Body of pancreas (tissue), 4 donors: ENCODE results near the gene TMEM256. TPM values are rescaled to one million over a fixed set of nuclear protein-coding genes. Genes with fewer than 3 reads are reported as not detected.

Experiments
- ATAC-seq: fragments of 150-250 bp; one replicate; pipeline ENCODE4 v1.9.1; 2016
- DNase-seq, 4 donors: peaks; one replicate each; pipeline ENCODE4 v3.0.0-alpha.2; 2019
- H3K27ac ChIP-seq, 4 donors: fragments of 200-600 bp; sonication (generic); 1 replicate in 3 of 4; 2 replicates in 1 of 4; pipeline versions ENCODE4 v1.5.1 to v1.6.1; 2016 to 2019; ENCODE audit warnings: mild to moderate bottlenecking in 1 of 4, mixed read lengths in 1 of 4, moderate library complexity in 1 of 4
- H3K27me3 ChIP-seq, 2 donors: fragments of 200-600 bp; sonication (generic); one replicate each; pipeline ENCODE4 v1.6.0; 2016; ENCODE audit warnings: mild to moderate bottlenecking in 1 of 2
- H3K36me3 ChIP-seq, 2 donors: fragments of 200-600 bp; sonication (generic); replicated peaks in 1 of 2; 2 replicates each; pipeline ENCODE4 v1.5.1; 2016; ENCODE audit warnings: low read depth in 2 of 2; ENCODE audit not compliant: insufficient read depth in 1 of 2
- H3K4me1 ChIP-seq: fragments of 200-600 bp; sonication (generic); one replicate; pipeline ENCODE4 v1.6.0; 2016
- H3K4me3 ChIP-seq, 2 donors: fragments of 200-600 bp; sonication (generic); 1 replicate in 1 of 2; 2 replicates in 1 of 2; pipeline ENCODE4 v1.5.1; 2016 to 2019
- H3K9me3 ChIP-seq, 3 donors: fragments of 200-600 bp; sonication (generic); 1 replicate in 2 of 3; 2 replicates in 1 of 3; pipeline ENCODE4 v1.5.1; 2016
- CTCF ChIP-seq, 7 experiments: fragments of 450-650 bp in 4 of 7; fragments of 200-600 bp in 3 of 7; sonication (generic) in 3 of 7; IDR thresholded peaks; one replicate each; pipeline ENCODE4 v1.5.1; 2016 to 2019; ENCODE audit warnings: antibody characterized with exemption in 7 of 7
- POLR2A ChIP-seq, 3 donors: fragments of 450-650 bp; IDR thresholded peaks; one replicate each; pipeline ENCODE4 v1.6.1; 2016; ENCODE audit warnings: antibody characterized with exemption in 3 of 3, mild to moderate bottlenecking in 2 of 3
- WGBS, 2 donors: methylation state at CpG; one replicate each; pipeline ENCODE4 v1.1.5; 2017; 5-methylcytosine and 5-hydroxymethylcytosine counted together
- intact Hi-C: fragments of 100-400 bp; cut with DNase I; formaldehyde crosslinking; loops from one replicate; pipeline ENCODE4 v1.15.1; 2023
- total RNA-seq, 2 donors: library from RNA; depleted of rRNA; stranded (reverse); fragments of >200 nt; gene quantifications; one replicate each; pipeline ENCODE4 v1.1.0, GENCODE V29; 2016

TMEM256 gene
- total RNA-seq, 2 donors from 2014 or later, result 14.5 to 21.8 TPM

GRCh38 chr17:7407485-7408251 lies 3.8 kb upstream of the TMEM256 start, which contains the start of gene NLGN2:
Gene NLGN2, plus strand, starts transcription at chr17:7407845. Its CDS starts 411 bp downstream, at chr17:7408256.
- intact Hi-C loops, result no loop called here
- peaks cover 22% of the 10 kb centered on the region for H3K4me1 ChIP-seq
- no peaks in the 10 kb centered on the region for H3K36me3 ChIP-seq
- no peak within 1 kb of the TSS for H3K27ac ChIP-seq
- 47 to 63% methylated on average over 8 of the region's 12 CpGs for WGBS, 2 donors
- DNase-seq (no peak), ATAC-seq (no peak)
- H3K9me3 ChIP-seq, result no peaks in the 10 kb centered on the region
- TF ChIP-seq CTCF (IDR thresholded peaks at IDR 0.05), result no peak
- no peak for TF ChIP-seq POLR2A (IDR thresholded peaks at IDR 0.05)
- no peak within 1 kb of the TSS for H3K4me3 ChIP-seq
- no peaks in the 10 kb centered on the region for H3K27me3 ChIP-seq

- no peak for DNase-seq
Observed at GRCh38 chr17:7407082-7407481, 3.2 kb upstream of the TMEM256 start.

GRCh38 chr17:7406235-7406825 lies 2.4 kb upstream of the TMEM256 start:
- H3K27ac ChIP-seq, result no peak overlapping the region
- no peaks in the 10 kb centered on the region for H3K27me3 ChIP-seq
- no peaks in the 10 kb centered on the region for H3K9me3 ChIP-seq
- ATAC-seq (no peak), DNase-seq (no peak)
- intact Hi-C loops, result no loop called here
- no peak for TF ChIP-seq POLR2A (IDR thresholded peaks at IDR 0.05)
- no peak for TF ChIP-seq CTCF (IDR thresholded peaks at IDR 0.05)
- peaks cover 32% of the 10 kb centered on the region for H3K4me1 ChIP-seq
- H3K36me3 ChIP-seq, result no peaks in the 10 kb centered on the region
- no peak overlapping the region for H3K4me3 ChIP-seq
- 47 to 56% methylated on average over 8 to 12 of the region's 12 CpGs for WGBS, 2 donors

More at GRCh38 chr17:7407082-7407481, 3.2 kb upstream of the TMEM256 start:
- Histone ChIP-seq H3K9me3 (no peaks in the 10 kb centered on the region), H3K4me1 (peaks cover 27% of the 10 kb centered on the region), H3K27ac (no peak overlapping the region), H3K4me3 (no peak overlapping the region), H3K27me3 (no peaks in the 10 kb centered on the region), H3K36me3 (no peaks in the 10 kb centered on the region)
- no peak for ATAC-seq
- TF ChIP-seq POLR2A (IDR thresholded peaks at IDR 0.05) (no peak), CTCF (IDR thresholded peaks at IDR 0.05) (no peak)
- intact Hi-C loops, result no loop called here
- 81 to 85% methylated on average over 13 of the region's 13 CpGs for WGBS, 2 donors

GRCh38 chr17:7405350-7406234 lies 1.7 kb upstream of the TMEM256 start:
- Histone ChIP-seq H3K4me3 (peak overlapping the region in 1 of 2 donors; percentile 39), H3K9me3 (no peaks in the 10 kb centered on the region), H3K36me3 (no peaks in the 10 kb centered on the region), H3K4me1 (peaks cover 32% of the 10 kb centered on the region), H3K27me3 (no peaks in the 10 kb centered on the region), H3K27ac (peak overlapping the region in 3 of 4 donors; percentile 86 to 96 (median 95))
- peak in 1 of 4 donors; percentile 24 for DNase-seq
- ATAC-seq, result no peak
- TF ChIP-seq CTCF (IDR thresholded peaks at IDR 0.05) (no peak), POLR2A (IDR thresholded peaks at IDR 0.05) (no peak)
- WGBS, 2 donors, result 22 to 45% methylated on average over 21 to 37 of the region's 38 CpGs
- intact Hi-C loops, result no loop called here
